ENCODE measurements around the gene CBL.

DNA sequence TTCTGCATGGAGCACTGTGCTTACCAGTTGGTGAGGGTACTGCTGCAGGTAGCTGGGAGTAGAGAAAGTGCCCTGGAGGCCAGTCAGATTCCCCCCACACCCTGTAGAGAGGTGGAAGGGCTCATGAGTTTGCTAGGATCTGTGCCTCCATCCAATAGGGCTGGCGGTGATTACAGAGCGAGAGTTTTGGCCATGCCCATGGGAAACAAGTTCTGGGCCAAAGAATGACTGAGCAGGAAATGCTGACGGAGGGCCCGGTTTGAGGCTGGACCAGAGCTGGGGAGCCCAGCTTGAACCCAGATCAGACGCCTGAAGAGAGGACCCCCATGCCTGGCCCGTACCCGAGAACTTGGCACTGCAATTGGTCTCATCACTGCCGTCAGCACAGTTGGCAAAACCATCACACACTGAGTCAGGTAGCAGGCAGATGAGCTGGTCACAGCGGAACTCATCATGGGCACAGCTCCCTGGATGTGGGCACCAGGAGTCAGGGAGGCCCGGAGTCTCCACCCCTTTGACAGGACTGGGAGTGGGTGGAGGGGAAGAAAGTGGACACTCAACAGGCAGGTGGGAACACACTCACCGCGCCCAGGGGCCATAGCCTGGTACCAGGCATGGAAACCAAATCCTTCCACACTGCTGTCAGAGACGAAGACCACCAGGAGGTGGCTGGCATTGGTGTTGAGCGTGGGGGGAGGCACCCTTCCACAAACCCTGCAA is 138.3 kb downstream of the CBL start:
- no peak for TF ChIP-seq TAF1 (IDR thresholded peaks at IDR 0.05; ENCODE audit: low read depth, low read length)
- TF ChIP-seq POLR2AphosphoS5 (IDR thresholded peaks at IDR 0.05; ENCODE audit: low read depth, low read length) = no peak
- TF ChIP-seq POLR2A (IDR thresholded peaks at IDR 0.05; ENCODE audit: low read depth, low read length) = no peak
- no peak for TF ChIP-seq SPI1 (IDR thresholded peaks at IDR 0.05; ENCODE audit: low read depth, low read length)
- no peak for TF ChIP-seq POU2F2 (IDR thresholded peaks at IDR 0.05; ENCODE audit: low read depth, low read length)
- no peak for TF ChIP-seq PAX5 (IDR thresholded peaks at IDR 0.05; ENCODE audit: insufficient read depth, low read length, severe bottlenecking)

Data from GM12891 (cell line).